K562 (cell line): ENCODE measurements around the gene TMC1. TPM values are rescaled to one million over a fixed set of nuclear protein-coding genes. Genes with fewer than 3 reads are reported as not detected.

Source experiments
- ATAC-seq: fragments of 200-7000 bp; cut with Tn5 transposase; 3 replicates; pipeline ENCODE4 v1.9.1; 2020; ENCODE audit warnings: moderate library complexity
- BruUV-seq: library from RNA; stranded (reverse); fragments of 400-500 nt; replicated peaks from 2 replicates; lab custom pipeline; 2021; lab: Mats Ljungman, UMichigan
- CTCF ChIA-PET: fragments of 300-600 bp; formaldehyde crosslinking; extraction: SDS; loops from one replicate; lab custom pipeline; 2021; ENCODE audit warnings: low intra/inter-chr PET ratio; lab: Yijun Ruan, JAX
- POLR2A ChIA-PET: fragments of 300-600, 350-650 bp; sonication (Branson Sonifier 250); formaldehyde crosslinking; extraction: SDS; loops from one replicate; lab custom pipeline; 2021; ENCODE audit warnings: antibody characterized with exemption, inconsistent platforms; lab: Yijun Ruan, JAX
- DNase-seq, 4 experiments: peaks; one replicate each; pipeline versions ENCODE4 v3.0.0 to v3.0.0-alpha.2; 2011 to 2018; ENCODE audit warnings: low spot score in 3 of 4, mixed read lengths in 3 of 4; ENCODE audit errors: extremely low read depth in 1 of 4
- FAIRE-seq: peaks from 2 replicates; lab custom pipeline; 2011; peaks lifted over from hg19 to GRCh38; lab: Jason Lieb, UNC
- H2AFZ ChIP-seq: 2 replicates; pipeline ENCODE4 v1.6.0; 2011; ENCODE audit warnings: low read depth, low read length, control low read depth, inconsistent platforms
- H3K27ac ChIP-seq: fragments of 200-600 bp; 3 replicates; pipeline ENCODE4 v1.8.0; 2011; ENCODE audit warnings: low read depth, mild to moderate bottlenecking, control low read depth, inconsistent platforms, low read length, moderate library complexity, mixed read lengths; ENCODE audit errors: extremely low read depth
- H3K27me3 ChIP-seq, 2 experiments: fragments of 300-600 bp in 1 of 2; 2 replicates in 1 of 2; 3 replicates in 1 of 2; pipeline versions ENCODE4 v1.6.0 to v1.8.0; 2011; ENCODE audit warnings: inconsistent platforms in 2 of 2, low read length in 2 of 2, mild to moderate bottlenecking in 1 of 2, mixed read lengths in 1 of 2, moderate library complexity in 1 of 2; ENCODE audit not compliant: control insufficient read depth in 2 of 2, insufficient read depth in 2 of 2
- H3K36me3 ChIP-seq: fragments of 300-600 bp; 3 replicates; pipeline ENCODE4 v1.8.0; 2011; ENCODE audit warnings: mild to moderate bottlenecking, low read length, inconsistent platforms; ENCODE audit not compliant: control insufficient read depth, insufficient read depth
- H3K4me1 ChIP-seq, 2 experiments: fragments of 200-600 bp in 1 of 2; replicated peaks in 1 of 2; 2 replicates in 1 of 2; 3 replicates in 1 of 2; pipeline versions ENCODE4 v1.5.1 to v1.8.0; 2011; ENCODE audit warnings: inconsistent platforms in 2 of 2, low read length in 2 of 2, mild to moderate bottlenecking in 1 of 2, mixed read lengths in 1 of 2, moderate library complexity in 1 of 2; ENCODE audit not compliant: control insufficient read depth in 2 of 2, insufficient read depth in 2 of 2
- H3K4me2 ChIP-seq: 2 replicates; pipeline ENCODE4 v1.6.1; 2011; ENCODE audit warnings: low read length, control low read depth, inconsistent platforms, mixed read lengths; ENCODE audit not compliant: insufficient read depth
- H3K4me3 ChIP-seq: fragments of 200-600 bp; sonication (generic), shearing (Covaris generic); 2 replicates; pipeline ENCODE4 v1.5.1; 2016; ENCODE audit warnings: control low read depth, inconsistent platforms
- H3K79me2 ChIP-seq: fragments of 200-600 bp; 3 replicates; pipeline ENCODE4 v1.8.0; 2011; ENCODE audit warnings: low read length, inconsistent platforms; ENCODE audit not compliant: control insufficient read depth, insufficient read depth
- H3K9ac ChIP-seq, 2 experiments: 2 replicates each; pipeline versions ENCODE4 v1.6.0 to v1.6.1; 2011; ENCODE audit warnings: low read depth in 2 of 2, low read length in 2 of 2, control low read depth in 1 of 2, inconsistent platforms in 1 of 2, mild to moderate bottlenecking in 1 of 2, mixed read lengths in 1 of 2; ENCODE audit not compliant: insufficient read depth in 1 of 2
- H3K9me1 ChIP-seq: one replicate; pipeline ENCODE4 v1.6.0; 2011; ENCODE audit warnings: inconsistent platforms, mild to moderate bottlenecking, low read length, moderate library complexity; ENCODE audit not compliant: control insufficient read depth, insufficient read depth
- H3K9me3 ChIP-seq: replicated peaks from 2 replicates; pipeline ENCODE4 v1.5.1; 2011; ENCODE audit warnings: low read depth, low read length, inconsistent platforms; ENCODE audit not compliant: control insufficient read depth, insufficient read depth
- H4K20me1 ChIP-seq: replicated peaks from 2 replicates; pipeline ENCODE4 v1.6.1; 2011; ENCODE audit warnings: low read length, inconsistent platforms, mixed read lengths; ENCODE audit not compliant: control insufficient read depth, insufficient read depth
- ATF6 ChIP-seq: sonication (generic); formaldehyde crosslinking; IDR thresholded peaks from 2 replicates; pipeline ENCODE4 v1.4.0; 2020; ENCODE audit warnings: mild to moderate bottlenecking, missing genetic modification reagents
- ATF7 ChIP-seq: fragments of 450-650 bp; IDR thresholded peaks from 2 replicates; pipeline ENCODE4 v1.7.1; 2014; ENCODE audit warnings: mild to moderate bottlenecking, moderate library complexity
- BDP1 ChIP-seq: IDR thresholded peaks from 3 replicates; pipeline ENCODE4 v1.6.1; 2011; ENCODE audit not compliant: insufficient read length, insufficient read depth
- CBX2 ChIP-seq: fragments of 200-600 bp; sonication (generic); IDR thresholded peaks from one replicate; pipeline ENCODE4 v1.6.1; 2012; ENCODE audit warnings: mild to moderate bottlenecking, low read length, inconsistent platforms; ENCODE audit not compliant: insufficient read depth, poor library complexity, severe bottlenecking
- IFI16 ChIP-seq: fragments of 250-450 bp; sonication (Bioruptor Pico); IDR thresholded peaks from 2 replicates; pipeline ENCODE4 v2.1.2; 2022; ENCODE audit warnings: mild to moderate bottlenecking, inconsistent platforms
- KAT8 ChIP-seq: fragments of 450-650 bp; IDR thresholded peaks from 2 replicates; pipeline ENCODE4 v1.6.1; 2016; ENCODE audit warnings: low read depth, mild to moderate bottlenecking
- MAX ChIP-seq: sonication (generic); formaldehyde crosslinking; IDR thresholded peaks from 2 replicates; pipeline ENCODE4 v1.9.0; 2022; ENCODE audit warnings: mild to moderate bottlenecking, missing genetic modification reagents
- NBN ChIP-seq: fragments of 450-650 bp; IDR thresholded peaks from 2 replicates; pipeline ENCODE4 v1.6.1; 2016; ENCODE audit warnings: low read depth, mild to moderate bottlenecking
- POLR3A ChIP-seq: IDR thresholded peaks from 2 replicates; pipeline ENCODE4 v1.6.1; 2011; ENCODE audit warnings: borderline replicate concordance, mild to moderate bottlenecking, moderate library complexity; ENCODE audit not compliant: insufficient read length, insufficient read depth; ENCODE audit errors: extremely low read depth
- TEAD1 ChIP-seq, 2 experiments: fragments of 450-650 bp in 1 of 2; sonication (generic) in 1 of 2; formaldehyde crosslinking; IDR thresholded peaks; 2 replicates each; pipeline versions ENCODE4 v1.4.0 to v1.8.0; 2020 to 2022; ENCODE audit warnings: mild to moderate bottlenecking in 2 of 2, missing genetic modification reagents in 1 of 2
- THRB ChIP-seq: fragments of 450-650 bp; formaldehyde crosslinking; conservative IDR thresholded peaks from 2 replicates; pipeline ENCODE4 v1.4.0; 2022; ENCODE audit warnings: mild to moderate bottlenecking, missing genetic modification characterization
- XRCC4 ChIP-seq: IDR thresholded peaks from one replicate; pipeline ENCODE4 v1.6.1; 2011; ENCODE audit not compliant: insufficient read depth, insufficient read length; ENCODE audit errors: extremely low read depth
- ZNF583 ChIP-seq: fragments of 250-450 bp; sonication (Bioruptor Pico); IDR thresholded peaks from 2 replicates; pipeline ENCODE4 v1.4.0; 2020
- ZNF780A ChIP-seq: fragments of 250-450 bp; sonication (Bioruptor Pico); IDR thresholded peaks from 2 replicates; pipeline ENCODE4 v1.5.0; 2021; ENCODE audit warnings: mild to moderate bottlenecking
- WGBS: fragments of 100-300 bp; shearing (Covaris generic); methylation state at CpG from one replicate; pipeline ENCODE4 v1.1.6; 2016; ENCODE audit warnings: low coverage, mixed read lengths; ENCODE audit not compliant: insufficient coverage; ENCODE audit errors: missing lambda C conversion rate; 5-methylcytosine and 5-hydroxymethylcytosine counted together
- in situ Hi-C: fragments of 300-500 bp; cut with MboI; formaldehyde crosslinking; loops from 4 replicates; pipeline ENCODE4 v1.15.0; 2018; ENCODE audit warnings: inconsistent platforms, mixed read lengths
- intact Hi-C: fragments of 100-400 bp; cut with micrococcal nuclease; formaldehyde crosslinking; loops from 2 replicates; pipeline ENCODE4 v1.14.2; 2022
- polyA plus RNA-seq, 8 experiments: library from polyadenylated mRNA; depleted of rRNA in 4 of 8; stranded (reverse) in 5 of 8; unstranded in 3 of 8; fragments of >200 nt; fragmentation: Nextera tagmentation in 2 of 8; fragmentation: Illumina TruSeq in 1 of 8; extraction: Ambion mirVana in 2 of 8; extraction: Trizol in 1 of 8; gene quantifications; 2 replicates each; pipeline versions ENCODE4 v1.2.1 to v1.2.3, GENCODE V29; 2011 to 2014; ENCODE audit warnings: inconsistent platforms in 1 of 8, missing spikeins in 1 of 8
- total RNA-seq, 7 experiments: library from RNA; depleted of rRNA in 6 of 7; stranded (reverse); fragments of >200 nt in 6 of 7; fragmentation: Illumina TruSeq in 2 of 7; extraction: Trizol in 2 of 7; gene quantifications; 2 replicates each; pipeline versions ENCODE4 v1.2.1 to v1.2.3, GENCODE V29; 2011 to 2021; ENCODE audit warnings: low replicate concordance in 1 of 7

TMC1 gene
- total and polyA plus RNA-seq, 9 of the 15 experiments (the other 6 are each of a cell fraction or from before 2014, with no cell fraction given): 0.10 to 0.15 TPM; not detected in 7

- intact Hi-C loops: no loop called here
- POLR2A ChIA-PET: no interaction called here
- no peak for DNase-seq
- Histone ChIP-seq H3K4me2 (no peak overlapping the region), H3K9me3 (no peaks in the 10 kb centered on the region), H3K9me1 (no peaks in the 10 kb centered on the region), H3K4me1 (no peaks in the 10 kb centered on the region), H3K36me3 (no peaks in the 10 kb centered on the region), H3K79me2 (no peaks in the 10 kb centered on the region), H3K4me3 (no peak overlapping the region), H3K9ac (no peak overlapping the region), H3K27me3 (no peaks in the 10 kb centered on the region; a peak in 1 of 5 replicates), H2AFZ (no peak overlapping the region), H4K20me1 (no peaks in the 10 kb centered on the region), H3K27ac (no peak overlapping the region)
- 0% methylated on average over 3 of the region's 3 CpGs for WGBS
- no peak for FAIRE-seq
- no TSS peak for BruUV-seq
- ATAC-seq: no peak
- CTCF ChIA-PET: no interaction called here
- in situ Hi-C loops: no loop called here
- TF ChIP-seq TEAD1 (CRISPR knock-in tag; IDR thresholded peaks at IDR 0.05) (no peak), MAX (CRISPR knock-in tag) (no peak), ATF7 (peak; percentile 18; the same call in 1 of the 2 replicates)
Measured at GRCh38 chr9:72789885-72790284, 268.5 kb downstream of the TMC1 start.

- no peak overlapping the region for H3K4me2 ChIP-seq
- no TSS peak for BruUV-seq
- no peak for DNase-seq
- no peaks in the 10 kb centered on the region for H3K36me3 ChIP-seq
- H3K9ac ChIP-seq: no peak overlapping the region
- WGBS: 0% methylated on average over 3 of the region's 4 CpGs
- H3K27me3 ChIP-seq: no peaks in the 10 kb centered on the region; a peak in 1 of 5 replicates
- CTCF ChIA-PET: no interaction called here
- H3K4me1 ChIP-seq: no peaks in the 10 kb centered on the region
- H3K9me3 ChIP-seq: no peaks in the 10 kb centered on the region
- intact Hi-C loops: no loop called here
- H3K9me1 ChIP-seq: no peaks in the 10 kb centered on the region
- H2AFZ ChIP-seq: no peak overlapping the region
- FAIRE-seq: no peak
- no peaks in the 10 kb centered on the region for H3K79me2 ChIP-seq
- H3K27ac ChIP-seq: no peak overlapping the region
- in situ Hi-C loops: no loop called here
- no peak for ATAC-seq
- POLR2A ChIA-PET: no interaction called here
- no peaks in the 10 kb centered on the region for H4K20me1 ChIP-seq
- no peak overlapping the region for H3K4me3 ChIP-seq
- TF ChIP-seq ZNF780A (CRISPR knock-in tag): no peak
- TF ChIP-seq CBX2: no peak
- TF ChIP-seq ATF6 (CRISPR knock-in tag): no peak
- no peak for TF ChIP-seq BDP1
- no peak for TF ChIP-seq THRB (CRISPR knock-in tag)
- no peak for TF ChIP-seq POLR3A
- no peak for TF ChIP-seq ZNF583 (CRISPR knock-in tag)
- TF ChIP-seq XRCC4: no peak
- TF ChIP-seq NBN: no peak
- TF ChIP-seq KAT8: no peak
- TF ChIP-seq IFI16 (CRISPR knock-in tag): no peak
Measured at GRCh38 chr9:72790989-72791388, 269.6 kb downstream of the TMC1 start.
